Left ventricle myocardium inferior (tissue), 1 donor: ENCODE results near the gene HAUS3. TPM values are rescaled to one million over a fixed set of nuclear protein-coding genes. Genes with fewer than 3 reads are reported as not detected.

Experiments used
- DNase-seq: peaks from one replicate; pipeline ENCODE4 v3.0.0-alpha.2; 2020
- H3K27ac ChIP-seq: fragments of 200-600 bp; replicated peaks from 2 replicates; pipeline ENCODE4 v1.8.0; 2021
- H3K27me3 ChIP-seq: fragments of 200-600 bp; 2 replicates; pipeline ENCODE4 v1.8.0; 2021; ENCODE audit warnings: low read depth
- H3K36me3 ChIP-seq: fragments of 200-600 bp; 2 replicates; pipeline ENCODE4 v1.8.0; 2021
- H3K4me1 ChIP-seq: fragments of 200-600 bp; 2 replicates; pipeline ENCODE4 v1.8.0; 2021
- H3K4me3 ChIP-seq: fragments of 200-600 bp; 2 replicates; pipeline ENCODE4 v1.8.0; 2021; ENCODE audit warnings: mild to moderate bottlenecking, moderate library complexity
- H3K9me3 ChIP-seq: fragments of 200-600 bp; replicated peaks from 2 replicates; pipeline ENCODE4 v1.8.0; 2021
- intact Hi-C: fragments of 100-400 bp; cut with micrococcal nuclease; formaldehyde crosslinking; loops from one replicate; pipeline ENCODE4 v1.11.0; 2022
- total RNA-seq: library from RNA; stranded (reverse); fragmentation: NEBNext Ultra II Directional; extraction: Animal tissue kit (Norgen Biotek cat#: 25700); gene quantifications from one replicate; pipeline ENCODE4 v1.2.1, GENCODE V29; 2021
- TF ChIP-seq, protein P1 (sequence below): fragments of 200-600 bp; IDR thresholded peaks from 2 replicates; pipeline ENCODE4 v1.8.0; 2021; ENCODE audit warnings: antibody characterized with exemption, mild to moderate bottlenecking, borderline replicate concordance
- donor health status: DM: no; HTN: yes; CAD: no; lungs with severe emphysema.

The HAUS3 gene
- total RNA-seq, 1 donor from 2014 or later: 6.4 TPM

- no peak for DNase-seq
- Histone ChIP-seq H3K27ac (no peak overlapping the region), H3K4me1 (peaks cover 41% of the 10 kb centered on the region), H3K36me3 (peaks cover 56% of the 10 kb centered on the region), H3K9me3 (no peaks in the 10 kb centered on the region), H3K27me3 (no peaks in the 10 kb centered on the region), H3K4me3 (no peak overlapping the region)
- TF ChIP-seq, protein P1, sequence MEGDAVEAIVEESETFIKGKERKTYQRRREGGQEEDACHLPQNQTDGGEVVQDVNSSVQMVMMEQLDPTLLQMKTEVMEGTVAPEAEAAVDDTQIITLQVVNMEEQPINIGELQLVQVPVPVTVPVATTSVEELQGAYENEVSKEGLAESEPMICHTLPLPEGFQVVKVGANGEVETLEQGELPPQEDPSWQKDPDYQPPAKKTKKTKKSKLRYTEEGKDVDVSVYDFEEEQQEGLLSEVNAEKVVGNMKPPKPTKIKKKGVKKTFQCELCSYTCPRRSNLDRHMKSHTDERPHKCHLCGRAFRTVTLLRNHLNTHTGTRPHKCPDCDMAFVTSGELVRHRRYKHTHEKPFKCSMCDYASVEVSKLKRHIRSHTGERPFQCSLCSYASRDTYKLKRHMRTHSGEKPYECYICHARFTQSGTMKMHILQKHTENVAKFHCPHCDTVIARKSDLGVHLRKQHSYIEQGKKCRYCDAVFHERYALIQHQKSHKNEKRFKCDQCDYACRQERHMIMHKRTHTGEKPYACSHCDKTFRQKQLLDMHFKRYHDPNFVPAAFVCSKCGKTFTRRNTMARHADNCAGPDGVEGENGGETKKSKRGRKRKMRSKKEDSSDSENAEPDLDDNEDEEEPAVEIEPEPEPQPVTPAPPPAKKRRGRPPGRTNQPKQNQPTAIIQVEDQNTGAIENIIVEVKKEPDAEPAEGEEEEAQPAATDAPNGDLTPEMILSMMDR: no peak
- intact Hi-C loops: no loop called here
These were observed 6.3 kb upstream of the HAUS3 start for GRCh38 chr4:2248044-2248780.

DNA sequence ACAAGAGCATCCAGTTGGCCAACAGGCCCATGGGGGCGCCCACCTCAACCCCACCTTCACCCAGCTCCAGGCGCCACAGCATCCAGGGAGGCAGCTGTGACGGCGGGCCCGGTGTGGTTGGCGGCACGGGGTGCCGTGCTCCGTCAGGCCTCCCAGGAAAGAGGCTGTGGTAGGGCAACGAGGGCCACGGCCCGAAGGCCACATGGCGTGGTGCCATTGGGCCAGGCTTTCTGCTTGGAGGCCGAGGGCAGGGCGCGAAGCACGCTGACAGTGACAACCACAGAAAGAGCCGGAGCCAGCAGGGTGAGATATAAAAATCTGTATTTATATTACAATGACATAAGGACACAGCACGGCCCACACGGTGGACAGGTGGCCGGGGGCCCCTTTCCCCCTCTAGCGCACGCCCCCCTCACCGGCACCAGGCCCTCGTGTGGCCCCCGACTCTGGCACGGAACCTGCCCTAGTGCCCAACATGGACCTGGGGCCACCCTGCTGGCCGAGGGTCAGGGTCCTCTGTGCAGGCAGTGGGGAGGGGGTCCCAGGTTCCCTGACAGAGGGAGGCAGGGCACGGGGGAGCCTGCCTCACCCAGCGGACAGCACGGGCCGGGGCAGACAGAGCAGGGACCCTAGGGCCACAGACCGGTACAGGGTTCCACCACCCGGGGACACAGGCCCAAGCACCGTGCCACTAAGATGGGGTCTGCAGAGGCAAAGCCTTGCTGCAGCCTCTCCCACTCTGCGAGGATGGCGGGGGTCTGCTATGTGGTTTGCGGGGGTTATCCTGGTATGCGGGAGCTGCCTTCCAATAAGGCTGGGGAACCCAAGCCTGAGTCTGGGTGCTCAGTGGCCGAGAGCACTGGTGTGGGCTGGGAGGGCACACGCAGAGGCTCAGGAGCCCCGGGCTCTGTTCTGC is 5.5 kb upstream of the HAUS3 start:
- Histone ChIP-seq H3K9me3 (no peaks in the 10 kb centered on the region), H3K4me1 (peaks cover 42% of the 10 kb centered on the region), H3K36me3 (peaks cover 48% of the 10 kb centered on the region), H3K4me3 (no peak overlapping the region), H3K27ac (no peak overlapping the region), H3K27me3 (no peaks in the 10 kb centered on the region)
- DNase-seq: peak; percentile 22
- intact Hi-C loops: no loop called here
- TF ChIP-seq, protein P1: no peak

- no peaks in the 10 kb centered on the region for H3K27me3 ChIP-seq
- DNase-seq: no peak
- no peak overlapping the region for H3K27ac ChIP-seq
- H3K9me3 ChIP-seq: no peaks in the 10 kb centered on the region
- peaks cover 46% of the 10 kb centered on the region for H3K4me1 ChIP-seq
- intact Hi-C loops: no loop called here
- no peak overlapping the region for H3K4me3 ChIP-seq
- TF ChIP-seq, protein P1: no peak
- H3K36me3 ChIP-seq: peaks cover 39% of the 10 kb centered on the region
These were observed 4.6 kb upstream of the HAUS3 start for GRCh38 chr4:2246384-2247127.

DNA sequence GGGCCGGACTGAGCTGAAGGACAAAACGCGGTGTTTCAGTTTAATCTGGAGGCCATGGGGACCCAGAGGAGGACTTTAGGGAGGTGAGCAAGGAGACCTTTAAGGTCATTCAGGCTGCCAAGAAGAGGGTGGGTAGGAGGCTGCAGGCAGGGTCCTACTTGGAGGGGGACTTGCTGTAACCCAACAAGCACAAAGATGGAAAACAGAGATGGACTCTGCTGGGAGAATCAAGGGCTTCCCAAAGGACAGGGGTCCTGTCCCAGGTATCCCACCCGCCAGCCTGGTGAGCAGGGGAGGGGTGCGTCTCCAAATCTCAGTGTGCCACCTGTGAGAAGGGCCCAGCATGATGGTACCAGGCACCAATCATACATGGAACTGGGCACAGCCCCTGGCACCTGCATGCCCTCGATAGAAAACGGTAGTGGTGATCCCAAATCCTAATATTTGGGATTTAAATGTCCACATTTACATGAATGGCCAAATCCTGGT is 3.9 kb upstream of the HAUS3 start:
- no peaks in the 10 kb centered on the region for H3K9me3 ChIP-seq
- H3K27ac ChIP-seq: peak overlapping the region; percentile 71
- peaks cover 54% of the 10 kb centered on the region for H3K4me1 ChIP-seq
- intact Hi-C loops: no loop called here
- H3K36me3 ChIP-seq: peaks cover 32% of the 10 kb centered on the region
- TF ChIP-seq, protein P1: no peak
- H3K27me3 ChIP-seq: no peaks in the 10 kb centered on the region
- no peak for DNase-seq
- no peak overlapping the region for H3K4me3 ChIP-seq
